HL-60/S4 treated with phorbol 12-myristate 13-acetate at 8.2 ng/mL for 4 days and 3 days (cell line): ENCODE measurements around the gene ZFHX2.

Experiments
- in situ Hi-C: fragments of 300-500 bp; cut with MboI; formaldehyde crosslinking; loops from 2 replicates; pipeline ENCODE4 v1.15.0; 2022; ENCODE audit warnings: low sequenced_read_pairs

ZFHX2 gene

DNA sequence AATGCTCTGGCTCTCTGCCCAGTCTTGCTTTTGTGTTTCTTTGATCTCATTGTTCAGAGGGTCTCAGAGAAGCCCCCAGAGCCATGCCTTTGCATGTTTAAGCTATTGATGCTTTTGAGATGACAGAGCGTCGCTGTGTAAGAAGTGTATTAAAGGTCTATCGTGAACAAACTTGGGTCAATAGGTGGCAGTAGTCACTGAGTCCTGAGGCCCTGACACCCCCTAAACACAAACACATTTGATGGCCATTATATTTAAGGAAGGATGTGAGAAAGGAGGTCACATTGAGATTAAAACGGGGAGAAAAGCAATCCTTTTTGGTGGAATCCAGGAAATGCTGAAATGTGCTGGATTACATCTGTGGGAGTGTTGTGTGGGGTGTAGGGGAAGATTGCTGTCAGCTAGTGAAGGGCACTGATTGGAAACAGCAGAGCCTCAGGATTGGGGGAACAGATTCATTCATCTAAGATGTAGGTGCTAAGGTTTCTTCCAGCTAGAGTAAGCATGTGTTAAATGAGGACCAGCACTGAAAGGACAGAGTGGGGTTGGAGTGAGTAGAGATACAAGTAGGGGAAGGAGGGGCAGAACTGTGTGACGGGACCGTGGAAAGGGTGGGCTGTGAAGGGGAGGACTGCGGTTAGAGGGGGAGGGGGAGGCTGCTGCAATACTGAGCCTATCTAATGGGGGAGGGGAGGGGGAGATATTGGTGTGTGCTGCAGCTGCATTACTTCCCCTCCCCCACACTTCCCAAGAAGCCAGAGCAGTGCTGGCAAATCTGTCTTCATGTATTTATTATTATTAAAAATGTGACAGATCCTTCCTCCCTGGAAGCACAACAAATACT is 69.4 kb downstream of the ZFHX2 start:
- in situ Hi-C loops: loop anchor here (10.0 kb wide), 1 partner anchor 73 kb away; the partner anchor contains the start of genes THTPA and ZFHX2

DNA sequence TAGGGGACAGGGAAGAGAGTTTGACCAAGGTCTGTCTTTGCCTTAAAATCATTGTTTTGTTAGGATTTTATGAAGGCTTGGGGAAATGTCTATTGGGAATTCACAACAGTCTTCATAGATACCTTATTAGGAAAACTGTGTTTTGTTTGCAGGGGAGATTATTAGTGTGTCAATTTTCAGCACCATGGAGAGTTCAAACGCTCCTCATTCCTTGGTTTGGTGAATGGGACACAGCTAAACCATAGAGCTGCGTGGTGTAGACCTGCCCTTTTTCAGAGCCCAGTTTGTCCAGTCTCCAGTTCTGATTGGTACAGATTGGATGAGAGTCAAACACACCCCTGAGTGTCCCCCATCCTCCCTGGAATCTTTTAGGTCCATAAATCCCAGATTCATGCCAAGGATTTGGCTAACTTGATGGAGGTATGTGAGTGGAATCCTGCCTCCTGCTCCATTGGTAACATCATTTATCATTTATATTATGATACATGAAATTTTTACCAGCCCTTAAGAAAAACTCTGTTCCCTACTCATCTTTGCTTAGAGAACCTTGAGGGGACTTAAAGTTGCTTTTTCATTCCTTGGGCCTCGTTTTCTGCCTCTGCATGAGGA is 70.1 kb downstream of the ZFHX2 start:
- in situ Hi-C loops: loop anchor here (10.0 kb wide), 1 partner anchor 73 kb away; the partner anchor contains the start of genes THTPA and ZFHX2

DNA sequence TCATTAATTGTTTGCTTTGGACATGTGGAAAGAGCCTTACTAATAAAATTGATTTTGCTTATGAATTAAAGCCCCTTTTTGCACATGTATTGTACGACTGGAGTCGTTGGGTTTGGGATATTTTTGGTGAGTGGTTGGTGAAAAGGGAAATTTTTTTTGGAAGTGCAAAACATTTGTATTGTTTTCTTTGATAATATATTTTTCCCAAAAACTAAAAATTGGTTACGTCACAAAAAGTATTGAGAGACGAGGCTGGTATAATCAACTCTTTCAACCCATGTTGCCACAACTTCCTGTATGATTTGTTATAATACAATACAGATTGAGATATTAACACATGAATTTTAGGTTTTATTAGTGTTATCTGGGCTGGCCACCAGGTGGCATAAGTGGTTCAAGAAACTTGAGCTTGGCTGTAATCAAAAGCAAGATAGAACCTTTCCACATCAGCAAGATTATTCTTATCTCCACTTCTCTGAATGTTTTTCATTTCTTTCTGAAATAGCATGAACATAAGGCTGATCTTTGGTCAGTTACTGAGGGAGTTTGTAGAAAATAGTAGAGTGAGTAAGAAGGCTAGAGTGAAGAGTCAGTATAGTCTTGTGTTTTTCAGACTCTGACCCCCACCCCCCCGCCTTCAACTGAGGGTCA is 73.3 kb downstream of the ZFHX2 start:
- in situ Hi-C loops: no loop called here

DNA sequence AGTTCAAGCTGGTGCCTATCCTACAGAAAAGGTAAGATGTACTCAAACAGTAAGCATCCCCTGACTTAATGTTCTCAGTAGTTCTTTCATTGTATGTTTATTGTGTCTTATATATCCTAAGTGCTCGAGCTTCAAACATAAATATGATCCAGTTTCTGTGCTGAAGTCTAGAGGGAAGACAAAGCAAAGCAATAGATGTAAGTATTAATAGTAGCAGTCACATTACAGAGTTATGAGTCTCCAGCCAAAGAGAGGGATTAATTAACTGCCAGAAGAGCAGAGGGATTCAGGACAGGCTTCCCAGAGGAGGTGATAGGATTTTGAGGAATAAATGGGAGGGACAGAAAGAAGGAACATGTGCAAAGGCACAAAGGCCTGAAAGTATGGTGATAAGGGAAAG is 80.6 kb downstream of the ZFHX2 start:
- in situ Hi-C loops: no loop called here
